Lower leg skin (tissue), 4 donors: Measurements from ENCODE around the gene SPEG. TPM values are rescaled to one million over a fixed set of nuclear protein-coding genes. Genes with fewer than 3 reads are reported as not detected.

Experiments
- DNase-seq, 2 donors: peaks; one replicate each; pipeline ENCODE4 v3.0.0-alpha.2; 2019; ENCODE audit warnings: low spot score in 2 of 2
- H3K4me3 ChIP-seq: fragments of 200-600 bp; sonication (generic); 2 replicates; pipeline ENCODE4 v1.5.1; 2017; ENCODE audit warnings: mild to moderate bottlenecking, low read depth; ENCODE audit not compliant: poor library complexity, severe bottlenecking
- CTCF ChIP-seq, 3 donors: fragments of 450-650 bp; IDR thresholded peaks; one replicate each; pipeline ENCODE4 v1.5.1; 2016; ENCODE audit warnings: antibody characterized with exemption in 3 of 3, mild to moderate bottlenecking in 3 of 3, moderate library complexity in 2 of 3
- POLR2A ChIP-seq, 2 donors: fragments of 450-650 bp; IDR thresholded peaks; one replicate each; pipeline ENCODE4 v1.6.1; 2016 to 2017; ENCODE audit warnings: antibody characterized with exemption in 2 of 2, mild to moderate bottlenecking in 1 of 2, moderate library complexity in 1 of 2
- WGBS, 2 donors: methylation state at CpG; one replicate each; pipeline ENCODE4 v1.1.5; 2018; 5-methylcytosine and 5-hydroxymethylcytosine counted together
- intact Hi-C: fragments of 100-400 bp; cut with DNase I; formaldehyde crosslinking; loops from one replicate; pipeline ENCODE4 v1.15.0; 2023; ENCODE audit warnings: low total_unique reads
- total RNA-seq, 4 donors: library from RNA; depleted of rRNA; stranded (reverse); fragments of >200 nt; gene quantifications; one replicate each; pipeline ENCODE4 v1.1.0, GENCODE V29; 2016

Gene SPEG
- total RNA-seq, 4 donors from 2014 or later: 3.3 to 11.4 (median 5.3) TPM

- WGBS, 2 donors: 92% methylated on average over 3 of the region's 3 CpGs
- H3K4me3 ChIP-seq: no peak overlapping the region
- no peak for DNase-seq
- intact Hi-C loops: no loop called here
- no peak for TF ChIP-seq POLR2A (IDR thresholded peaks at IDR 0.05)
Observed at GRCh38 chr2:219437141-219437540, 2.5 kb downstream of the SPEG start.

- H3K4me3 ChIP-seq: no peak overlapping the region
- intact Hi-C loops: no loop called here
- no peak for TF ChIP-seq POLR2A (IDR thresholded peaks at IDR 0.05)
- TF ChIP-seq CTCF (IDR thresholded peaks at IDR 0.05): no peak
- DNase-seq: no peak
- 56 to 66% methylated on average over 6 of the region's 6 CpGs for WGBS, 2 donors
Observed at GRCh38 chr2:219437690-219438206, 3.1 kb downstream of the SPEG start.

- H3K4me3 ChIP-seq: no peak overlapping the region
- intact Hi-C loops: no loop called here
- no peak for DNase-seq
- 84 to 95% methylated on average over 4 of the region's 4 CpGs for WGBS, 2 donors
- TF ChIP-seq CTCF (IDR thresholded peaks at IDR 0.05): no peak
- no peak for TF ChIP-seq POLR2A (IDR thresholded peaks at IDR 0.05)
Observed at GRCh38 chr2:219438453-219438852, 3.8 kb downstream of the SPEG start.

- WGBS, 2 donors: 80 to 84% methylated on average over 6 of the region's 6 CpGs
- no peak for DNase-seq
Observed at GRCh38 chr2:219439506-219439905, 4.9 kb downstream of the SPEG start.

GRCh38 chr2:219440388-219441256 is 6.0 kb downstream of the SPEG start:
- 69 to 70% methylated on average over 6 of the region's 6 CpGs for WGBS, 2 donors
- DNase-seq: no peak
- H3K4me3 ChIP-seq: no peak overlapping the region

More at GRCh38 chr2:219439506-219439905, 4.9 kb downstream of the SPEG start:
- intact Hi-C loops: no loop called here
- TF ChIP-seq POLR2A (IDR thresholded peaks at IDR 0.05): no peak
- TF ChIP-seq CTCF (IDR thresholded peaks at IDR 0.05): no peak
- no peak overlapping the region for H3K4me3 ChIP-seq

More at GRCh38 chr2:219440388-219441256, 6.0 kb downstream of the SPEG start:
- intact Hi-C loops: no loop called here
- TF ChIP-seq CTCF (IDR thresholded peaks at IDR 0.05) (no peak), POLR2A (IDR thresholded peaks at IDR 0.05) (no peak)
